Fibroblast of villous mesenchyme (primary cell): ENCODE data around the gene PFKFB3. TPM values are rescaled to one million over a fixed set of nuclear protein-coding genes. Genes with fewer than 3 reads are reported as not detected.
"Not testable (repeated sequence)": the region's sequence is repeated elsewhere in the genome, so short reads cannot be mapped to it uniquely, and the experiment has no call there.

Experiments
- DNase-seq: peaks from one replicate; pipeline ENCODE4 v3.0.0-alpha.2; 2010; ENCODE audit warnings: low read depth
- H3K4me3 ChIP-seq: 2 replicates; pipeline ENCODE4 v1.5.1; 2011; ENCODE audit warnings: low read depth, mild to moderate bottlenecking, low read length
- CTCF ChIP-seq: IDR thresholded peaks from 2 replicates; pipeline ENCODE4 v1.5.1; 2012; ENCODE audit warnings: low read depth, mild to moderate bottlenecking, low read length; ENCODE audit not compliant: insufficient read depth
- total RNA-seq: library from RNA; depleted of rRNA; stranded (reverse); fragments of >200 nt; gene quantifications from 2 replicates; pipeline ENCODE4 v1.2.3, GENCODE V29; 2012

Gene PFKFB3
- total RNA-seq, 1 donor = 44.9 TPM

GRCh38 chr10:6234371-6234770 is 31.6 kb downstream of the PFKFB3 start:
- TF ChIP-seq CTCF = no peak
- no peak overlapping the region for H3K4me3 ChIP-seq

GRCh38 chr10:6236349-6237198 is 33.8 kb downstream of the PFKFB3 start:
- DNase-seq = no peak
- TF ChIP-seq CTCF = no peak
- no peak overlapping the region for H3K4me3 ChIP-seq

More at GRCh38 chr10:6234371-6234770, 31.6 kb downstream of the PFKFB3 start:
- DNase-seq = no peak

GRCh38 chr10:6237199-6237530 is 34.4 kb downstream of the PFKFB3 start:
- no peak for TF ChIP-seq CTCF
- no peak for DNase-seq
- no peak overlapping the region for H3K4me3 ChIP-seq

- H3K4me3 ChIP-seq, DNase-seq: not testable (repeated sequence)
Observed at GRCh38 chr10:6238587-6239212, 36.0 kb downstream of the PFKFB3 start.

DNA sequence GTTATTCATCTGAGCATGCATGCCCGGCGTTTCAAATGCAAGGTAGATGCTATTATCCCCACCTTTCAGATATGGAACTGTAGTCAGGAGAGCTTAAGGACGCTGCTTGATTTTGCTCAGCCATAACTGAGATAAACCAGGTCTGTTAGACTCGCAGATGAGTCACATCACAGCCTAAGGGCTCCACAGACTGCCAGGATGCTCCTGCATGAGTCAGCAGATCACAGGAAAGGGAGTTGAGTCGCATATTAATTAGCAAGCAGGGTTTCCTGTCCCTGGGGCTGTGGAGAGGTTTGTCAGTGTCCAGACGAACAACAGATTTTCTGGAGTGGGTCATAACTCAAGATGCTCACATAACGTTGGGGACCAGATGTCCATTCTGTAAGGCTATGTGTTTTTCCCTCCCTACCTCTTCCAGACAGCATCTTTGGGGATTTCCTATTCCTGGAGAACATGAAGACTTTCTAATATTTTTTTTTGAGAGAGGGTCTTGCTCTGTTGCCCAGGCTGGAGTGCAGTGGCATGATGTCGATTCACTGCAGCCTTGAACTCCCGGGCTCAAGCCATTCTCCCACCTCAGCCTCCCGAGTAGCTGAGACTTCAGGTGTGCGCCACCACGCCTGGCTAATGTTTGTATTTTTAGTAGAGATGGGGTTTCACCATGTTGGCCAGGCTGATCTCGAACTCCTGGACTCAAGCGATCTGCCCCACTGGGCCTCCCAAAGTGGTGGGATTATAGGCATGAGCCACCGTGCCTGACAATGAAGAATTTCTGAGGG is 36.7 kb downstream of the PFKFB3 start:
- DNase-seq = peak; percentile 99
- no peak overlapping the region for H3K4me3 ChIP-seq
- no peak for TF ChIP-seq CTCF

- no peak for TF ChIP-seq CTCF
- no peak overlapping the region for H3K4me3 ChIP-seq
- DNase-seq = no peak
Observed at GRCh38 chr10:6240254-6240653, 37.5 kb downstream of the PFKFB3 start.

- DNase-seq = peak; percentile 31
- H3K4me3 ChIP-seq = no peak overlapping the region
- TF ChIP-seq CTCF = no peak
Observed at GRCh38 chr10:6242089-6242488, 39.4 kb downstream of the PFKFB3 start.
